ENCODE results near the gene OTC. TPM values are rescaled to one million over a fixed set of nuclear protein-coding genes. Genes with fewer than 3 reads are reported as not detected.

The OTC gene
- total RNA-seq, 4 donors from 2014 or later = 30.5 to 70.6 (median 46.5) TPM

GRCh38 chrX:38465686-38466085 is 113.3 kb downstream of the OTC start:
- Histone ChIP-seq H3K27ac (no peak overlapping the region), H3K27me3 (no peaks in the 10 kb centered on the region), H3K36me3 (no peaks in the 10 kb centered on the region), H3K4me1 (no peaks in the 10 kb centered on the region), H3K4me3 (no peak overlapping the region), H3K9me3 (no peaks in the 10 kb centered on the region)
- TF ChIP-seq POLR2A (IDR thresholded peaks at IDR 0.05) = no peak
- TF ChIP-seq, protein P1, sequence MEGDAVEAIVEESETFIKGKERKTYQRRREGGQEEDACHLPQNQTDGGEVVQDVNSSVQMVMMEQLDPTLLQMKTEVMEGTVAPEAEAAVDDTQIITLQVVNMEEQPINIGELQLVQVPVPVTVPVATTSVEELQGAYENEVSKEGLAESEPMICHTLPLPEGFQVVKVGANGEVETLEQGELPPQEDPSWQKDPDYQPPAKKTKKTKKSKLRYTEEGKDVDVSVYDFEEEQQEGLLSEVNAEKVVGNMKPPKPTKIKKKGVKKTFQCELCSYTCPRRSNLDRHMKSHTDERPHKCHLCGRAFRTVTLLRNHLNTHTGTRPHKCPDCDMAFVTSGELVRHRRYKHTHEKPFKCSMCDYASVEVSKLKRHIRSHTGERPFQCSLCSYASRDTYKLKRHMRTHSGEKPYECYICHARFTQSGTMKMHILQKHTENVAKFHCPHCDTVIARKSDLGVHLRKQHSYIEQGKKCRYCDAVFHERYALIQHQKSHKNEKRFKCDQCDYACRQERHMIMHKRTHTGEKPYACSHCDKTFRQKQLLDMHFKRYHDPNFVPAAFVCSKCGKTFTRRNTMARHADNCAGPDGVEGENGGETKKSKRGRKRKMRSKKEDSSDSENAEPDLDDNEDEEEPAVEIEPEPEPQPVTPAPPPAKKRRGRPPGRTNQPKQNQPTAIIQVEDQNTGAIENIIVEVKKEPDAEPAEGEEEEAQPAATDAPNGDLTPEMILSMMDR (IDR thresholded peaks at IDR 0.05) = no peak
- DNase-seq = no peak

DNA sequence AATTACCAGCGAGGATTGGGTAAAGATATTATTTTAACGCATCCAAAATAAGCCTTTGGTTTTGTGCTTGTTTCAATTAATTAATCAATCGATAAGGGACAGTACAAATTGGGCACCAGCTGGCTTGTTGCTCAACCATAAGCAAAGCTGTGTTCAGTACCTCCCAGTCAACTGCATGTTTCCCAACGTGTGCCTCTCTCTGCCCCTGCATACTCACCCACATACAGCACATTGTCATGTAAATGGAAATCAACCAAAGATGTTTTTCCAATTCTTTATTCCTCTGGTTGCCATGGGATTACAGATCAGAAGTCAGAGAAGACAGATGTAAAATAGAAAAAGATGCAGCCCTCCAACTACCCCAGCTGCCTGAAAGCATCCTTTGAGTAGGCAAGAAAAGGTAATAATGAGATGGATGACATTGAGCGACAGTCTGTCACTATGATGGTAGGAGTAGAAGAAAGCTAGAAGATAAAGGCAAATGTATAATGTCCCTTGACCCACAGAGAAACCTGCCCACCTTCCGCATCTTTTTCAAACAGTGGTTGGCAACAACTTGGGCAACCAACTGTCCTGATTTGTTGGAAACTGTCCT is 116.3 kb downstream of the OTC start:
- Histone ChIP-seq H3K9me3 (no peaks in the 10 kb centered on the region), H3K27ac (no peak overlapping the region), H3K4me3 (no peak overlapping the region), H3K36me3 (no peaks in the 10 kb centered on the region), H3K4me1 (no peaks in the 10 kb centered on the region), H3K27me3 (no peaks in the 10 kb centered on the region)
- TF ChIP-seq, protein P1 (IDR thresholded peaks at IDR 0.05) = no peak
- no peak for TF ChIP-seq POLR2A (IDR thresholded peaks at IDR 0.05)
- no peak for DNase-seq

Small RNAs within 50 kb of the gene (small RNA-seq; reads per million reads assigned to genes)
- 0 reads per million in 2 donors for gene RF00322

Other genes starting within 250 kb of the OTC start
- 10 to 100 TPM; 14.2 to 26.4 (median 22.1) TPM for gene SRPX, start 131.7 kb upstream of the OTC start, total RNA-seq
- gene RPGR, start 25.1 kb upstream of the OTC start, total RNA-seq = 10 to 100 TPM in 3 of 4 donors, 1 to 10 TPM in 1; 5.4 to 72.6 (median 22.3) TPM
- 10 to 100 TPM; 13.2 to 74.8 (median 44.1) TPM for gene TSPAN7, start 208.9 kb downstream of the OTC start, total RNA-seq

Data from Peyer's patch (tissue), 4 donors.